Measurements from ENCODE around the gene SMYD3.

- TF ChIP-seq, protein P1, sequence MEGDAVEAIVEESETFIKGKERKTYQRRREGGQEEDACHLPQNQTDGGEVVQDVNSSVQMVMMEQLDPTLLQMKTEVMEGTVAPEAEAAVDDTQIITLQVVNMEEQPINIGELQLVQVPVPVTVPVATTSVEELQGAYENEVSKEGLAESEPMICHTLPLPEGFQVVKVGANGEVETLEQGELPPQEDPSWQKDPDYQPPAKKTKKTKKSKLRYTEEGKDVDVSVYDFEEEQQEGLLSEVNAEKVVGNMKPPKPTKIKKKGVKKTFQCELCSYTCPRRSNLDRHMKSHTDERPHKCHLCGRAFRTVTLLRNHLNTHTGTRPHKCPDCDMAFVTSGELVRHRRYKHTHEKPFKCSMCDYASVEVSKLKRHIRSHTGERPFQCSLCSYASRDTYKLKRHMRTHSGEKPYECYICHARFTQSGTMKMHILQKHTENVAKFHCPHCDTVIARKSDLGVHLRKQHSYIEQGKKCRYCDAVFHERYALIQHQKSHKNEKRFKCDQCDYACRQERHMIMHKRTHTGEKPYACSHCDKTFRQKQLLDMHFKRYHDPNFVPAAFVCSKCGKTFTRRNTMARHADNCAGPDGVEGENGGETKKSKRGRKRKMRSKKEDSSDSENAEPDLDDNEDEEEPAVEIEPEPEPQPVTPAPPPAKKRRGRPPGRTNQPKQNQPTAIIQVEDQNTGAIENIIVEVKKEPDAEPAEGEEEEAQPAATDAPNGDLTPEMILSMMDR (IDR thresholded peaks at IDR 0.05), result no peak
- no peak for TF ChIP-seq POLR2A (IDR thresholded peaks at IDR 0.05)
Measured at GRCh38 chr1:245881767-245882391, 625.2 kb downstream of the SMYD3 start.
